Measurements from ENCODE around the gene KRT14.
A peak's percentile ranks its signal among the peaks of the same experiment; 100 is the strongest.
"Not testable (repeated sequence)": the region's sequence is repeated elsewhere in the genome, so short reads cannot be mapped to it uniquely, and the experiment has no call there.

Gene KRT14

GRCh38 chr17:41610965-41611640 lies 24.4 kb upstream of the KRT14 start:
- FAIRE-seq (no peak), DNase-seq (ENCODE audit: insufficient read length, low spot score) (no peak)

DNA sequence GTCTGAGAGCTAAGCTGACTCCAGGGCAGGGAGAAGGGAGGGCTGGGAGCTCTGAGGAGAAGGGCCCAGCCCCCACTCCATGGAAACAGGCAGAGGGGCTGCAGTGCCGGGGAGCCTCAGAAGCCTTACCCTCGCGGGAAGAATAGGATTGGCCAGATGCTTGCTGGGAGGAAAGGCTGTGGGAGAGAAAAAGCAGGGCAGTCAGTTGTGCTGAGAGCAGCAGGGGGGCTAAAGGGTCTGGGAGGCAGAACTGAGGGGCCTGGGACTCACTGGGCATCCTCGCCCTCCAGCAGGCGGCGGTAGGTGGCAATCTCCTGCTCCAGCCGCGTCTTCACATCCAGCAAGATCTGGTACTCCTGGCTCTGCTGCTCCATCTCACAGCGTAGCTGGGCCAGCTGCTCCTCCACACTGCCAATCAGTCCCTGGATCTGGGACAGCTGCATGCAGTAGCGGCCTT lies 23.4 kb upstream of the KRT14 start:
- not testable (repeated sequence) for FAIRE-seq; DNase-seq (ENCODE audit: insufficient read length, low spot score)

DNA sequence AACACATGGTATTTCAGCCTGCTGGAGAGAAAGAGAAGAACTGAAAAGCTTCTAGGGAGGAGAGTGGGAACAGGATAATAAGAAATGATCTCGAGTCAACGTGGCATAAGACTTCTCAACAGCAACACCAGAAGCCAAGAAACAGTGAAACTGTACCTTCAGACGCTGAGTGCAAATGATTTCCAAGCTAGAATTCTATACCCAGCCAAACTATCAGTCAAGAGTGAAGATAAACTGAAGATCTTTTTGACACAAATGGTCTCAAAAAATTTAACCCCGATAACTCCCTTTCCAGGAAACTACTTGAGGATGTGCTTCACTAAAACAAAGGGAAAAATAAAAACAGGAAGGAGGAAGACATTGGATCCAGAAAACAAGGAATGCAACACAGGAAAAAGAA lies 20.2 kb upstream of the KRT14 start:
- not testable (repeated sequence) for DNase-seq (ENCODE audit: insufficient read length, low spot score); FAIRE-seq

DNA sequence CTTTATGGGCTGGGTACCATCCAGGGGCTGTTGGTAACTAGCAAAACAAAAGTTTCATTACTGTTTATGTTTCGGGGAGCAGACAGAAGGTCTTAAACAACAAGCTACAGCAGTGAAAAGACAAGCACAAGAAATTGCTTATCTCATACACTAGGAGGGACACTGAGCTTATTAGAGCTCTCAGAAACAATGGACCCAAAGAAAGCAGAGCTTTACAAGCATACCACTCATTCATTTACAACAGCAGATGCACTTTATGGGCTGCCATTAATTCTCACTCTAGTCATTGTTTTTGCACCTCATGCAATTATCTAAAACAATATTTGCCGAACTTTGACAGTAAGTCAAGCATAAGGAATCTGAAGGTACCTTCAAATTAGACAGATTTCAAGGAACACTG lies 15.8 kb upstream of the KRT14 start:
- DNase-seq (ENCODE audit: insufficient read length, low spot score) (no peak), FAIRE-seq (no peak)

DNA sequence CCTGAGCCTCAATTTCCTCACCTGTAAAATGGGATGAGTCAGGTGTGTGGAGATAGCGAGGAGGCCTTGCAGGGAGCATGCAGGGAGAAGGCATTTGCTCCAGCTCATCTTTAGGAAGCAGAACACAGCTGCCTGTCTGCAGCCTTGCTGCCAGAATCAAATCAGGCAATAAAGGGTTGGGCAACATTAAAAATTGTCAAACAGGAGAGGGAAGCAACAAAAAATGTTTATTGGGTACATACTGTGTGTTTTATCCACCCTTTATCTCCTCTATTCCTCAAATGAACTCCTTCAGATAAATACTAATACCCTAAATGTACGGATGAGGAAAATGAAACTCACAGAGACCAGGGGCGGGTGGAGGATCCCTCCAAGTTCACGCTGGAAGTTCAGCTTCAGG lies 13.6 kb upstream of the KRT14 start:
- no peak for FAIRE-seq

GRCh38 chr17:41599680-41600079 lies 13.0 kb upstream of the KRT14 start:
- DNase-seq (ENCODE audit: insufficient read length, low spot score) (no peak), FAIRE-seq (no peak)

More for the DNA sequence above, 13.6 kb upstream of the KRT14 start:
- no peak for DNase-seq (ENCODE audit: insufficient read length, low spot score)

DNA sequence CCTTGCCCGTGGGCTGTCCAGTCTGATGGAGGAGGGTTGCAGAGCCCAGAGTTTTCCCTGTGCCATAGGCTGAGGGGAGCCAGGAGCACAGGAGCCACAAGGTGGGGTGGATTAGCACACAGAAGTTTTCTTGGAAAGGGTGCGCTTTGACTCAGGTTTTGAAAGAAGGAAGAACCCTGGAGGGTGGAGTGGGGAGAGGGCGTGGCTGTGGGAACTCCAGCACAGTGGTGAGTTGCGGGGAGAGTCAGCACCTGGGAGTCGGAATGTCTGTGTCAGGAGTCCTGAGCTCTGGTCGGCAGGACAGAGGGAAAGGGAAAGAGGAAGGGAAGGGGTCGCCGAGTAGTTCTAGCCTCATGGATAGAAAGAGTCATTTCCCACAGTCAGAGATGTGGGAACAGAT lies 8.9 kb upstream of the KRT14 start:
- no peak for FAIRE-seq
- DNase-seq (ENCODE audit: insufficient read length, low spot score) = no peak

DNA sequence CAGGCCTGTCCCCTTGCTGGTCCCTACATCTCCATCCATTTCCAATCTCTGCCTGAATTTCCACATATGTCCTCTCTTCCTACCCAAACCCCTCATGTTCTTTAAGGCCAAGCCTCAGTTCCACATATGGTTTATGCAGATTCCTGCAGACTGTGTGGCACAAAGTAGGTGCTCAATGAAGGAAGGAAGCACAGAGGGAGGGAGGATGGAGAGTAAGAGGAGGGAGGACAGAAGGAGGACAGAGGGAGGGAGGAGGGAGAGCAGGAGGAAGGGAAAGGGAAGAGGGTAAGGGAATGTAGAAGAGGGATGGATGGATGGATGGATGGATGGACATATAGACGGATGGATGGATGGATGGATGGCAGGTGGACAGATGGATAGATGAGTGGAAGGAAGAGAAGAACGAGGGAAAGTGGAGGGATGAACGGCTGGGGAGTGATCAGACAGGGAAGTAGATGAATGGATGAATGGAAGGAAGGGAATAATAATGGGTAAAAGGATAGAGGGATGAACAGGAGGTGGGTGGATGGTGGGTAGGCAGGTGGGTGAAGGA lies 7.7 kb upstream of the KRT14 start:
- FAIRE-seq = no peak
- no peak for DNase-seq (ENCODE audit: insufficient read length, low spot score)

GRCh38 chr17:41593306-41593981 lies 6.7 kb upstream of the KRT14 start:
- FAIRE-seq = no peak
- no peak for DNase-seq (ENCODE audit: insufficient read length, low spot score)

DNA sequence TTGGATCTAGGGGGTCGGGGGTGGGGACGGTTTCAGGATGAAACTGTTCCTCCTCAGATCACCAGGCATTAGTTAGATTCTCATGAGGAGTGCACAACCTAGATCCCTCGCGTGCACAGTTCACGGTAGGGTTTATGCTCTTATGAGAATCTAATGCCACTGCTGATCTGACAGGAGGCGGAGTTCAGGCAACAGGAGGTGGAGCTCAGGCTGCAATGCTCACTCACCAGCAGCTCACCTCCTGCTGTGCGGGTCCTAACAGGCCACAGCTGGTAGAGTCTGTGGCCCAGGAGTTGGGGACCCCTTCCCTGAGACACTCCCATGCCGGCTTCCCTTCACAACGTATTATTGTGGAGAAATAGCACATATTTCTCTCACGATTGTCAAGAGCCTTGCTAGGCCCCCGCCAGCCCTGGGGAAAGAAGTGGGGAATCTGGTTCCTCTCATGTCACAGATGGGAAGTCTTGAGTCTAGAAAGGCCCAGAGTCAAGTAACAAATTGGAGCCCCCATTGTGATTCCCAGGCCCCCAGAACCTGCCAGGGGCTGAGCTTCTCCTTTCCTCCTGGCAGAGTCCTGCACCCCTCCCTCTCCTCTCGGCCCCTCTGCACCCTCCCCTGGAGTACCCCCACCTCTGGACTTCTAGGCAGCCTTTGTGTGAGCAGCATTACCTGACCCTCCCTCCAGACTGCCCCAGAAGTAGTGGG lies 6.1 kb upstream of the KRT14 start:
- DNase-seq (ENCODE audit: insufficient read length, low spot score) (no peak), FAIRE-seq (no peak)

- DNase-seq (ENCODE audit: insufficient read length, low spot score) (no peak), FAIRE-seq (no peak)
Measured at GRCh38 chr17:41589301-41589700, 2.6 kb upstream of the KRT14 start.

DNA sequence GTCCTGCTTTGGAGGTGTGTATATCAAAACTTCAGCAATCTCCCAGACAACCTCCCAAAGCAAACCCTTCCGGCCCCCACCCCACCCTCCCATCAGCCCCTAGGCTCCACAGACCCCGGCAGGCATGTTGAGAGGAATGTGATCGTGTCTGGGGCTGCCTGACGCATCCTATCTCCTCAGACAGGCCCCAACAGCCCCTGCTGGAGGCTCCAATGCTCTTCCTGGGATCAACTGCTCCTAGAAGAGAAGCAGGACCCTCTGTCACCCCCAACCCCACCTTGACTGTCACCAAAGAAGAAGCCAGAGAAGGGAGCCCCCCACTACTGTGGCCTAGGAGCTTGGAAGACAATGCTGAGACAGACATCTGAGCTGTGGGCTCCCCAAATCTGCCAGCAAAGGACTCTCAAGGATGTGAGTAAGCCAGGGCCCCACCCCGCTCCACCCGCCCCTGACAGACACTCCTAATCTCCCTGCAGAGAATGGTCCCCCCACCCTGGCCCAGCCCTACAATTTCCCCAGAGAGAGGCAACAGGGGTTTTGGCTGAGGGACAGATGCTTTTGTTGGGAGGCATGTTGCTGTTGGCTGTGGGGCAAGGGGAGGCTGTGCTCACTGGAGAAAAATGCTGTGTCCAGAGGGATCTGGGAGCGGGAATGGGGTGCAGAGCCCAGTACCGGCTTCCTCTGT lies 1.6 kb upstream of the KRT14 start:
- FAIRE-seq (no peak), DNase-seq (ENCODE audit: insufficient read length, low spot score) (no peak)

- DNase-seq (ENCODE audit: insufficient read length, low spot score) = no peak
- FAIRE-seq = no peak
Measured at GRCh38 chr17:41585301-41586056, 1.2 kb downstream of the KRT14 start.

DNA sequence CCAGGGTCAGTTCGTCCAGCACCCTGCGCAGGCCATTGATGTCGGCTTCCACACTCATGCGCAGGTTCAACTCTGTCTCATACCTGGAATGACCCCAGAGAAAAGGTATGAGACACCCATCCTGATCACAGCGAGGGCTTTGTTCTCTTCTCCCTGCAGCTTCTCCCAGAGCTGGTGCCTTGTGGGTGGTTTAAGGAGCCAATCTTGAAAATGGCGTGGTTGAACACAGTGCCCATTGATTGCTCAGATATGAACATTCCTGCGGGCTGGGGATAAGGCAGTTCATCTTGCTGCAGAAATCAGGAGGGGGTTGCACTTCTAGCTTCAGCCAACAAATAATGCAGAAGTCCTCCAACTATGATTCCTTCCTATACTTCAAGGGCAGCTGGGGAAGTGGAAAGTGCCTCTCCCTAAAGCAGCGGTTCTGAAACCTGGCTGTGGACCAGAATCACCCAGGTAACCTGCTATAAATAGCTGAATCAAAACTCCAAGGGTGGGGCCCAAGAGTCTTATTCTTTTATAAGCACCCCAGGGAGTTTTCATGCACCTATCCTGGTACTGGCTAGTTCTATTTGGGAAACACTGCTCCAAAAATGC lies 2.3 kb downstream of the KRT14 start:
- not testable (repeated sequence) for DNase-seq (ENCODE audit: insufficient read length, low spot score)
- FAIRE-seq = peak; percentile 86

- DNase-seq (ENCODE audit: insufficient read length, low spot score) = no peak
- FAIRE-seq = peak; percentile 48
Measured at GRCh38 chr17:41583137-41584127, 3.3 kb downstream of the KRT14 start.

- not testable (repeated sequence) for DNase-seq (ENCODE audit: insufficient read length, low spot score)
- peak; percentile 83 for FAIRE-seq
Measured at GRCh38 chr17:41582061-41582968, 4.4 kb downstream of the KRT14 start.

DNA sequence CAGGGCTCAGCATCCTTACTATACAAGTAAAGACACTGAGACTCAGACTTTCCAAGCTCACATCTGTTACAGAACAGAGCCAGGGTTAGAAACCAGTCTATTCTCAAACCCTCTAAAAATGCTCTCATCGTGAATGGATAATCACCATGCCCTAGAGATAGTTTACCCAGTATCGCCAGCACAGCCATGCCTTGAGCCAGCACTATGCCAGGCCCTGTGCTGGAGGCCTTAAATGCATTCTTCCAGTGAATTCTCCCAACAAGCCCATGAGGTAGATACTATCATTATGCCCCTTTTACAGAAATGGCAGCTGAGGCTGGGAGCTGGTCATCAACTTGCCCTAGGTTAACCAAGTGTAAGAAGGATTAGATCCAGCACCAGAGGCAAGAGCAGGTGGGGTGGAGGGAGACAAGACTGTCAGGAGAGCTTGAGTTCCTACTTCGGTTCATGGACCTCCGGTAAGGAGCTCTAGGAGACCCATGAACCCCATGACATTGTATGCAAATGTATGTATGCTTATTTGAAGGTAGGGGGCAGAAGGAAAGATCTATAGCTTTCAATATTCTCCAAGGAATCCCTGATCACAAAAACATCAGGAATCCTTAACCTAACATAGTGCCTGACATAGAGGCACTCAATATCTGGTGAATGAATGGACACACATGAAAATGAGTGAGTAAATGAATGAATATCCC lies 5.2 kb downstream of the KRT14 start:
- no peak for FAIRE-seq
- no peak for DNase-seq (ENCODE audit: insufficient read length, low spot score)

Measured in HTR-8/SVneo (cell line).